Stimulated activated CD4-positive, alpha-beta T cell treated with anti-CD3 and anti-CD28 coated beads, Interleukin-2, amount 100 ng/mL, for 24 hours (primary cell): Measurements from ENCODE around the gene ZNF628.
A peak's percentile ranks its signal among the peaks of the same experiment; 100 is the strongest.

Experiments used
- DNase-seq, 2 donors: peaks; one replicate each; pipeline ENCODE4 v3.0.0-alpha.2; 2020

Gene ZNF628

GRCh38 chr19:55451163-55451964, 25.1 kb upstream of the ZNF628 start:
- no peak for DNase-seq

GRCh38 chr19:55451965-55452748, 24.3 kb upstream of the ZNF628 start:
- no peak for DNase-seq

DNA sequence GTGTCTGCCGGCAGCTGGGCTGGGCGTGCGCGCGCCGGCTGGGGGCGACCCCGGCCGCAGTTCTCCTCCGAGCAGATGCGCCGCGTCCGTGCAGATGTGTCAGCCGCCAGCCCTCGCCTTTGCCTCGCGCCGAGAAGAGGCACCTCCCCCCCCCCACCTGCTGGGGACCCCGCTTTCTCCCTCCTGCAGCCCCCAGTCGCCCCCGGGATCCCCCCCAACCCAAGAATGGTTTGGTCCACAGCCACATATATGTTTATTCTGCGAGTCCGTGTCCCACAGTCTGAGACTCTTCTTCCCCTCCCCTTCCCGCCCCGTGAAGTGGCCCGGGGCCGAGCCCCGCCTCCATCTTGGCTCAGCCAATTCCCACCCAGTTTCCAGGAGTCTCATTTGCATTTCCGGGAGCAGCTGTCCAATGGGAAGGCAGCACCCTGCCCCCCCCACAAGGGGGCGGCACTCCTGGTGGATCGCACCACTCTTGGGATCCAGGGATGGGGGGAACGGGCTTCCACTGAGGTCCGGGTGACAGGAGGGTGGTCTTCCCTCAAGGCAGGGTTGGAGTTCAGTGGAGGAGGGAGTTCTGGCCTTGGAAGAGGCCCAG, 23.6 kb upstream of the ZNF628 start:
- peak; percentile 40 to 45 for DNase-seq

DNA sequence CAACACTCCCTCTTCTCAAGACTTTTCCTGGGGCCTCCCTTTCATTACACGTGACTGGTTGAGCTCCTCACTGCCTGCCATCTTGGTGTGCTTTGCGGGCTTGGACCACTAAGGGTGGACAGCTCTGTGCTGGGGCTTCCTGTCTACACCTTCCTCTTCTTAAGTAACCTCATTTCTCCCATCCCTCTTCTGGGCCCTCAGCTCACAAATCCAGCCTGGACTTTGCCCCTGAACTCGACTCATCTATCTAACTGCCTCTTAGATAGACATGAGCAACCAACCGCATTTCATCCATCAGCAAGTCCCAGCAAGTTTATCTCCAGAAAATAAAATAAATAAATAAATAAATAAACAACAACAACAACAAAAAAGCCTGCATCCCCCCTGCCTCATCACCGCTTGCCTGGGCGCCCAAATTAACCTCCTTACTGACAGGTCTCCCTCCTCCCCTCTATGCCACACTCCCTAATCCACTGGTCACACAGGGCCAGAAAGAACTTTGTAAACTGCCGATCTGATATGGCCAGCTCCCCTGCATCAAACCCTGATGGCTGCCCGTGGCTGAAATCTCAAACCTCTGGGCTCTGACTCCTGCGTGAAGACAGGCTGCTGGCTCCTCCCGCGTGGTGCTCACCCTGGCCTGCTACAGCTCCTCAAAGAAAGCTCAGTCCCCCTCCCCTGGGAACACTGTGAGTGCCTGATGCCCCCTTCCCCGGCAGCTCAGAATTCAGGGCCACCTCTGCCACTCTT, 22.7 kb upstream of the ZNF628 start:
- no peak for DNase-seq

DNA sequence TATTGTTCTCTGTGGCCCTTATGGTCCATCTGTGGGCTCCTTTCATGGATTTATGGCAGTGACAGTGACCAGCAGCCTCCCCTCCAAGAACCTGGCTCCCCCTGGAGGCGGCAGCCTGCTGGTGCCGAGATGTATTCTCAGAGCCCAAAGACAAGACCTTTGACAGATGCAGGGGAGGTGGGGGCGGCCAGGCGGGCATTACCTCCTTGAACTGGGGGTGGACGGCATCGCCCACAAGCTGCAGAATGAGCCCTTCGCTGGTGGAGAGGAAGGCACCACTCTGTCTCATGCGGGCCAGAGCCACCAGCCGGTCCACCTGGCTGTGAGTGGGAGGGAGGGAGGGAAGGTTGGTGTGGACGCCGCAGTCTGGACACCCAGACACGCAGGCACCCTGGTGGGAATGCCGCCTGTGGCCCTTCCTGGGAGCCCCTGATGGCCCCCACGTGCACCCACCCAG, 21.6 kb upstream of the ZNF628 start:
- peak; percentile 56 to 61 for DNase-seq

DNA sequence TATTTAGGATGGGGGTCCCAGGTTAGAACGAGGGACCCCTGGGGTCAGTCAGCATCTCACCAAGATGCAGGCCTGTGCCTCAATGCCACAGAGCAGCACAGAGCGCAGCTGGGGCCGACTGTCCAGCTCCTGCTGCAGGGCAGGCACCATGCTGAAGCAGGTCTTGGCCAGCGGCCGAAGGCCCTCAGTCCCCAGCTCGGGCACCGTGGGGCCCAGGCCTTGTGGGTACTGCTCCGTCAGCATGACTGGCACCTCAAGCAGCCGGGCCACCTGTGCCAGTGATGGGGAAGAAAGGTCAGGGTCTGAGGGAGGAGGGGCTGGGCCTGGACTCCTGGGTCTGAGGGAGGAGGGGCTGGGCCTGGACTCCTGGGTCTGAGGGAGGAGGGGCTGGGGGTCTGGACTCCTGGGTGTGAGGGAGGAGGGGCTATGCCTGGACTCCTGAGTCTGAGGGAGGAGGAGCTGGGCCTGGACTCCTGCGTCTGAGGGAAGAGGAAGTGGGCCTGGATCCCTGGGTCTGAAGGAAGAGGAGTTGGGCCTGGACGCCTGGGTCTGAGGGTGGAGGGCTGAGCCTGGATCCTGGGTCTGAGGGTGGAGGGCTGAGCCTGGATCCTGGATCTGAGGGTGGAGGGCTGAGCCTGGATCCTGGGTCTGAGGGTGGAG, 20.7 kb upstream of the ZNF628 start:
- DNase-seq: no peak

GRCh38 chr19:55456347-55456746, 20.1 kb upstream of the ZNF628 start:
- no peak for DNase-seq

- DNase-seq: no peak
Measured at GRCh38 chr19:55457683-55458457, 18.5 kb upstream of the ZNF628 start.

DNA sequence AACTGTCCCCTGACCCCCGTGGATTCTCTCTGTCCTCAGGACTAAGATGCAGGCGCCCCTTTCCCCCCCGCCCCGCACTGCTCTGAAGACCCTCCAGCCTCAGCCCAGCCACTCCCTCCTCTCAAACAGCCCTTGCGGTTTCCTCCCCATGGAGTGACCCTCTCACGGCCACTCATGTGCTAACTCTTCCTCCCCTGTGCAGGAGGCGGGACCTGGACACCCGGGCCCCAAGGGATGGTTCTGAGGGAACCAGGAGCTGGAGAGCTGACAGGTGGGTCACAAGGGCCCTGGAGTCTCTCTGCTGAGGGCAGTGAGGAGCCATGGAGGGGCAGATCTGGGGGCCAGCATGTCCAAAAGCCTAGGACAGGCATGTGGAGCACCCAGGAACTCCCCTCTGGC, 16.9 kb upstream of the ZNF628 start:
- no peak for DNase-seq

GRCh38 chr19:55459950-55460657, 16.3 kb upstream of the ZNF628 start:
- DNase-seq: no peak

DNA sequence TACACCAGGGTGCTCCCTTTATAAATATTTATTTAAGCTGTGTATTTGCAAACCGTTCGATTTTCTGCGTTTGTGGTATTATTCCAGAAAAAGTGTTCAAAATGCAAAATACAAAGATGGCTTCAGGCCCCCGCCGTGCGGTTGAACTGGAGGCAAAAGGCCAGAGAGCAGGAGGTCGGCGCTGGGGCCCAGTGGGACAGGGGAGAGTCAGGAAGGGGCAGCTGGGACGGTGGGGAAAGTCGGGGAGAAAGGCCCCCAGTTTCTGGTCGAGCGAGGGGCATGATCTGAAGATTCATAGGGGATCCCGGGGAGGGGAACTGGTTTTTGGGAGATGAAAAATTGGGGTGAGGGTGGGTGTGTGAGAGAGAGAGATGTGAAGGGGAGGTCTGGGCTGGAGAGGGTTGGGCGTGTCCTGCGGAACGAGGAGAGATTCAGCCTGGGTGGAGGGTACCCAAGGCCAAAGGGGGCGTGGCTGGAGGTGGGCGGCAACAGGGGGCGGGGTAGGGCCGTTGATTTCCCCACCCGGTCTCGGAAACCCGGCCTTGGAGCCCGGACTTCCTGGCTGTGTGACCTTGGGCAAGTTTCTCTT, 15.7 kb upstream of the ZNF628 start:
- DNase-seq: peak; percentile 48 to 64

DNA sequence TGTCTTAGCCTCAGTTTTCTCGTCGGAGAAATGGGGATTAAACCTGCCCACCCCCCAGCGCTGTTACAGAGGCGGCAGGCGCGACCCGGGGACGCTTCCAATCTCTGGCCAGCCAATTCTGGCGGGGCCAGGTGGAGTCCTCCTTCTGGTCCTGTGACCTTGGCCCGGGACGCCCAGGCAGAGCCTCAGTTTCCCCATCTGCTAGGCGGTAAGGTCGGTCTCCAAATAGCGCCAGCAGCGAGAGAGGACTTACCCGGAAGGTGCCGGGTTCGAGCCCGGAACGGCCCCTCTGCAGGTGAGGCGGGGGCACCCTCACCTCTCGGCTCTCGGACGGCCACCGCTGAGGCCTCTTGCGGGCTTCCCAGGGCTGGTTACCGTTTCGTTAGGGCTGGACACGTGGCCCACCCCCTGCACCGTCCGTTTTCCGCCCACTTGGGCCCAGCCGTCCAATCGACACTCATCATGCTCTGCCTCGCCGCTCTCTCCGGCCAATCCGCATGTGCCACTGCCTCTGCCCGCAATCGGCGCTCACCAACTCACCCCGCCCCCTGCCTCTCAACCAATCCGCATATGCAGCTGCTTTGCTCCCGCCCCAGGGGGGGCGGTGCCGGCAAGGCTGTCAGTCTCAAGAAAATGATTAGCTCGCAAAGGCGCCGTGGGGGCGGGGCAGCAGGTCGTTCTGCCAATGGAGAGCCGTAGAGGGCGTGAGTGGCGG, 15.0 kb upstream of the ZNF628 start, which contains the start of gene ISOC2:
ISOC2 (minus strand) TSS at position 384 of the 715 bp plus-strand sequence. CDS start 5,156 bp downstream, outside the sequence.
- DNase-seq: peak; percentile 100

DNA sequence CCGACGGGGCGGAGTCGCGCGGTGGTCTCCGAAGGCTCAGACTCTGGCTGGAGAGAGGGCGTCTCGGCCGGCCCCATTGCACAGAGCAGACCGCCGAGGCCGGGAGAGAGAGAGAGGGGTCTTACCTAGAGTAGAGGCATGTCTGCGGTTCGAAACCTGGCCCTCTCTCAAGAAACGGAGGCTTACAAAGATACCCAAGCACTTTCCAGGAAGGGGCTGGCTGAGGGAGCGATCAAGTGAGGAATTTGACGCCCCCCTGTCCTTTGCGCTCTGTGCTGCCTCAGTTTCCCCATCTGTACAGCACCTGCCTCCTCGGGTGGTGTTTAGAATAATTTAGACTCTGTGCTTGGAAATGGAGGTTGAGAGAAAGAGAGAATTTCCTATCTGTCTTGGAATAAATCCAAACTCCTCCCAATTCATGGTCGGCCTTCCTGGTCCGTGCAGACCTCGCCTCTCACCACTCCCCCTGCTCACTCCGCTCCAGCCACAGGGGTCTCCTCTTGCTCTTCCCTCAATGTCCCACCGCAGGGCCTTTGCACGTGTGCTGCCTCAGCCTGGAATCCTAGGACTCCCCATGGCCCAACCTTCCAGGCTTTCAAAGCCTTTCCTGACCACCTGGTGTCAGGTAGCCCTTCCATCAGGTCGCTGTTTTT, 14.3 kb upstream of the ZNF628 start:
- no peak for DNase-seq

DNA sequence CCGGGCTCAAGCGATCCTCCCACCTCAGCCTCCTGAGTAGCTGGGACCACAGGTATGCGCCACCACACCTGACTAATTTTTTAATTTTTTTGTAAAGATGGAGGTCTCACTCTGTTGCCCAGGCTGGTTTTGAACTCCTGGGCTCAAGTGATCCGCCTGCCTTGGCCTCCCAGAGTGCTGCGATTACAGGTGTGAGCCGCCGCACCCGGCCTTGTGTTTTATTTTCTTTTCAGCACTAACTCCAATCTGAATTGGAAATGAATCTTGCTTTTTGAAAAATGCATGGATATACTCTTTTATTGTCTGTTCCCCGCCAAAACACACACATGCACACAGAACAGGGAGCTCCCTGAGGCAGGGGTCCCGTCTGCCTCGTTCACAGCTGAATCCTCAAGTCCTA, 13.7 kb upstream of the ZNF628 start:
- DNase-seq: no peak

GRCh38 chr19:55463583-55464031, 12.8 kb upstream of the ZNF628 start:
- no peak for DNase-seq

- no peak for DNase-seq
Measured at GRCh38 chr19:55464039-55464661, 12.3 kb upstream of the ZNF628 start.

DNA sequence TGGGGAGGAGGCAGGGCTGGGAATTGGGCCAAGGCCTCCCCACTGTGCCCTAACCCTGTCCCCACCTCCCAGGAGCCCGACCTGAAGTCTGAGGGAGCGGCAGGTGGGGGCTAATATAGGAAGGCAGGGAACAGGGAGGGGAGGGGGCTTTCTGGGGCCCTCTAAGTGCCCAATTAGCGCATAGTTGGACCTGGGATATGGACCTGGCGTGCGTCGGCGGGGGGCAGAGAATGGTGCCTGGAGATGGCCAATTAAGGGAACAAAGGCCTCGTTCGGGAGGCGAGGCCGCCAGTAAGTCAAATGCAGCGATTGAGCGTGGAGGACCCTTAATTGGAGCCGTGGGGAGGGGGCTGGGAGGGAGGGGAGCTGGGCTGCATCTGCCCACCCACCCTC, 11.8 kb upstream of the ZNF628 start, which contains the start of gene C19orf85:
C19orf85 (minus strand) TSS at position 90 of the 393 bp plus-strand sequence. CDS start 197 bp downstream, outside the sequence.
- no peak for DNase-seq
